Testis (tissue), 2 donors: Measurements from ENCODE around the gene MUC3A.

ENCODE experiments used
- CTCF ChIP-seq, 3 experiments: fragments of 450-650 bp in 2 of 3; fragments of 200-600 bp in 1 of 3; sonication (generic) in 1 of 3; IDR thresholded peaks; one replicate each; pipeline ENCODE4 v1.5.1; 2016 to 2019; ENCODE audit warnings: antibody characterized with exemption in 3 of 3, mild to moderate bottlenecking in 2 of 3, moderate library complexity in 1 of 3
- POLR2A ChIP-seq: fragments of 450-650 bp; IDR thresholded peaks from one replicate; pipeline ENCODE4 v1.6.1; 2017; ENCODE audit warnings: antibody characterized with exemption, mild to moderate bottlenecking, moderate library complexity

- TF ChIP-seq CTCF (IDR thresholded peaks at IDR 0.05): no peak
- no peak for TF ChIP-seq POLR2A
Measured at GRCh38 chr7:100991631-100992030, 42.3 kb downstream of the MUC3A start.
